Ovary (tissue), 9 donors: ENCODE results near the gene RTP5. TPM values are rescaled to one million over a fixed set of nuclear protein-coding genes. Genes with fewer than 3 reads are reported as not detected.

Source experiments
- DNase-seq, 5 donors: peaks; one replicate each; pipeline ENCODE4 v3.0.0-alpha.2; 2019 to 2020
- H3K27ac ChIP-seq, 2 donors: fragments of 200-600 bp; one replicate each; pipeline versions ENCODE4 v1.5.1 to v1.8.0; 2019 to 2022
- H3K27me3 ChIP-seq: fragments of 200-600 bp; one replicate; pipeline ENCODE4 v1.8.0; 2022
- H3K36me3 ChIP-seq: fragments of 200-600 bp; sonication (generic); one replicate; pipeline ENCODE4 v1.5.1; 2019
- H3K4me1 ChIP-seq: one replicate; pipeline ENCODE4 v1.8.1; 2013; ENCODE audit warnings: mild to moderate bottlenecking, moderate library complexity; ENCODE audit not compliant: insufficient read depth
- H3K4me3 ChIP-seq: fragments of 200-600 bp; sonication (generic); one replicate; pipeline ENCODE4 v1.5.1; 2017
- H3K9me3 ChIP-seq, 2 donors: fragments of 200-600 bp in 1 of 2; sonication (generic) in 1 of 2; one replicate each; pipeline versions ENCODE4 v1.5.1 to v1.8.1; 2013 to 2019; ENCODE audit warnings: mild to moderate bottlenecking in 1 of 2, moderate library complexity in 1 of 2
- CTCF ChIP-seq, 3 donors: fragments of 450-650 bp in 2 of 3; fragments of 200-600 bp in 1 of 3; IDR thresholded peaks; one replicate each; pipeline versions ENCODE4 v1.5.1 to v1.8.0; 2016 to 2022; ENCODE audit warnings: antibody characterized with exemption in 3 of 3, mild to moderate bottlenecking in 1 of 3
- EP300 ChIP-seq: sonication (generic); formaldehyde crosslinking; IDR thresholded peaks from one replicate; pipeline ENCODE4 v1.6.1; 2017; ENCODE audit warnings: antibody characterized with exemption
- POLR2A ChIP-seq: fragments of 450-650 bp; IDR thresholded peaks from one replicate; pipeline ENCODE4 v1.6.1; 2017; ENCODE audit warnings: antibody characterized with exemption, mild to moderate bottlenecking, moderate library complexity
- WGBS, 3 donors: extraction: QIAGEN DNeasy Blood & Tissue Kit in 1 of 3; methylation state at CpG; one replicate each; pipeline versions ENCODE4 v1.1.5 to v1.1.7; 2013 to 2017; 5-methylcytosine and 5-hydroxymethylcytosine counted together
- intact Hi-C, 4 donors: fragments of 100-400 bp; cut with DNase I; formaldehyde crosslinking; loops; one replicate each; pipeline versions ENCODE4 v1.11.0 to v1.15.1; 2022 to 2023
- polyA plus RNA-seq, 2 donors: library from polyadenylated mRNA; stranded (reverse); fragments of 200-250 nt in 1 of 2; fragments of 350-450 nt in 1 of 2; fragmentation: Illumina TruSeq in 1 of 2; extraction: RNeasy Lipid Tissue Mini Kit (QIAGEN cat#74804) in 1 of 2; gene quantifications; one replicate each; pipeline ENCODE4 v1.2.3, GENCODE V29; 2013 to 2014
- total RNA-seq, 7 donors: library from RNA; depleted of rRNA in 2 of 7; stranded (reverse); fragments of >200 nt in 2 of 7; fragmentation: NEBNext Ultra II Directional in 3 of 7; extraction: Animal tissue kit (Norgen Biotek cat#: 25700) in 3 of 7; gene quantifications; one replicate each; pipeline versions ENCODE4 v1.1.0 to v1.2.4, GENCODE V29; 2016 to 2023
- donor health status: DM: no; HTN: no; CAD: no; lungs with moderate emphysema.
- donor health status: DM: no; HTN: no; CAD: no.
- donor health status: Bipolar disorder and iron deficiency.
- donor health status: DM: yes; HTN: yes; CAD: no.
- donor health status: DM: no; HTN: no; CAD: no.
- donor health status: DM: yes; HTN: yes; CAD: no.

The RTP5 gene
- total and polyA plus RNA-seq, 9 donors = 0.10 TPM; not detected in 8

GRCh38 chr2:241854342-241855244 is 14.9 kb upstream of the RTP5 start:
- Histone ChIP-seq H3K4me1 (peaks cover 6% of the 10 kb centered on the region), H3K4me3 (no peak overlapping the region), H3K9me3 (no peaks in the 10 kb centered on the region), H3K36me3 (no peaks in the 10 kb centered on the region), H3K27ac (no peak overlapping the region), H3K27me3 (no peaks in the 10 kb centered on the region)
- DNase-seq = peak; percentile 8 to 50 (median 26)
- intact Hi-C loops = no loop called here
- WGBS, 3 donors = 50 to 70% (median 67%) methylated on average over 16 to 21 of the region's 21 CpGs
- TF ChIP-seq CTCF (IDR thresholded peaks at IDR 0.05) (no peak), POLR2A (no peak), EP300 (no peak)

DNA sequence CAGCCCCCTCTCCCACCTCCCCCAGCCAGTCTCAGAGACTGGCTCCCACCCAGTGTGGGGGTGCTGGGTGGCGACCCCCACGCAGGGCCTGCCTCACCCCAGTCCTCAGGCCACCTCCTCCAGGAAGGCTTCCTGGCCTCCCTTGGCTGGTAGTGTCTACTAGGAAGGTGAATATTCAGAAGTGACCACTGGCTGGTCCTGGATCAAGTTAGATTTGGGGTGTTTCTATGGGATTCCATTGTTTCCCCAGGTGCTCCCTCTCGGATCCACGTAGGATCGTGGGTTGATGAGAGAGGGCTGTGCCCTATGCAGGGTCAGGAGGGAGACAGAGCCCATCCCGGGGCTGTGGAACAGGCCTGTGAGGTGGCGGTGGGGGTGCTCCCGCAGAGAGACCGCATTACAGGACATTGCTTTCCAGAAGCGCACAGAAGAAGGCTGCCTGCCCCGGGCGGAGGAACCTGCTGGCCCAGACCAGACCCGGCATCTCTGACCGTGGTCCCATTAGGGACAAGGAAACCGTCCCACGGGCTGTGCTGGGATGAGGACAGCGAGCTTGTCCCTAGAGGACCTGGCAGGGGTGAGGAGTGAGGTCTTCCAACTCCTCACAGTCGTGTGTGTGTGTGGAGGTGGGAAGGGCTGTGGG is 14.2 kb upstream of the RTP5 start:
- Histone ChIP-seq H3K4me3 (no peak overlapping the region), H3K27ac (no peak overlapping the region), H3K9me3 (no peaks in the 10 kb centered on the region), H3K27me3 (no peaks in the 10 kb centered on the region), H3K36me3 (no peaks in the 10 kb centered on the region), H3K4me1 (peaks cover 9% of the 10 kb centered on the region)
- TF ChIP-seq CTCF (IDR thresholded peaks at IDR 0.05) (no peak), POLR2A (no peak), EP300 (no peak)
- 81 to 86% (median 84%) methylated on average over 16 to 18 of the region's 18 CpGs for WGBS, 3 donors
- intact Hi-C loops = no loop called here
- DNase-seq = peak in 4 of 5 donors; percentile 9 to 34 (median 24)

GRCh38 chr2:241855888-241856422 is 13.6 kb upstream of the RTP5 start:
- H3K27me3 ChIP-seq = no peaks in the 10 kb centered on the region
- peak in 1 of 5 donors; percentile 24 for DNase-seq
- H3K4me3 ChIP-seq = no peak overlapping the region
- intact Hi-C loops = no loop called here
- H3K27ac ChIP-seq = no peak overlapping the region
- H3K9me3 ChIP-seq = no peaks in the 10 kb centered on the region
- H3K4me1 ChIP-seq = peaks cover 15% of the 10 kb centered on the region
- TF ChIP-seq POLR2A = no peak
- no peak for TF ChIP-seq CTCF (IDR thresholded peaks at IDR 0.05)
- TF ChIP-seq EP300 = no peak
- H3K36me3 ChIP-seq = no peaks in the 10 kb centered on the region
- 73 to 80% (median 80%) methylated on average over 20 of the region's 20 CpGs for WGBS, 3 donors

GRCh38 chr2:241857041-241857541 is 12.4 kb upstream of the RTP5 start:
- Histone ChIP-seq H3K4me3 (no peak overlapping the region), H3K27ac (no peak overlapping the region), H3K9me3 (no peaks in the 10 kb centered on the region), H3K27me3 (no peaks in the 10 kb centered on the region), H3K4me1 (peaks cover 17% of the 10 kb centered on the region), H3K36me3 (no peaks in the 10 kb centered on the region)
- peak in 3 of 5 donors; percentile 24 to 42 (median 30) for DNase-seq
- 92 to 93% (median 92%) methylated on average over 28 of the region's 28 CpGs for WGBS, 3 donors
- intact Hi-C loops = no loop called here
- no peak for TF ChIP-seq CTCF (IDR thresholded peaks at IDR 0.05)
- TF ChIP-seq EP300 = no peak
- TF ChIP-seq POLR2A = no peak
